NCI-H1092 treated with DMSO at 0.1 percent for 48 hours (cell line): Measurements from ENCODE around the gene SWT1.
A peak's percentile ranks its signal among the peaks of the same experiment; 100 is the strongest.
"Not testable (repeated sequence)": the region's sequence is repeated elsewhere in the genome, so short reads cannot be mapped to it uniquely, and the experiment has no call there.

ENCODE experiments used
- DNase-seq: peaks from one replicate; lab custom pipeline; 2025; lab: John Stamatoyannopoulos, UW

Gene SWT1

GRCh38 chr1:185166106-185166505, 9.1 kb downstream of the SWT1 start:
- no peak for DNase-seq

- DNase-seq, result peak; percentile 79
Observed at GRCh38 chr1:185170291-185170848, 13.4 kb downstream of the SWT1 start.

GRCh38 chr1:185193756-185194155, 36.8 kb downstream of the SWT1 start:
- no peak for DNase-seq

- not testable (repeated sequence) for DNase-seq
Observed at GRCh38 chr1:185198712-185199111, 41.7 kb downstream of the SWT1 start.

GRCh38 chr1:185200889-185201288, 43.9 kb downstream of the SWT1 start:
- DNase-seq, result no peak

- no peak for DNase-seq
Observed at GRCh38 chr1:185207170-185207569, 50.2 kb downstream of the SWT1 start.

GRCh38 chr1:185207980-185208602, 51.1 kb downstream of the SWT1 start:
- DNase-seq, result no peak

GRCh38 chr1:185208626-185209180, 51.7 kb downstream of the SWT1 start:
- no peak for DNase-seq

- not testable (repeated sequence) for DNase-seq
Observed at GRCh38 chr1:185209357-185209756, 52.4 kb downstream of the SWT1 start.

- DNase-seq, result no peak
Observed at GRCh38 chr1:185213091-185213490, 56.1 kb downstream of the SWT1 start.

GRCh38 chr1:185215911-185216310, 58.9 kb downstream of the SWT1 start:
- DNase-seq, result no peak

GRCh38 chr1:185224132-185224531, 67.2 kb downstream of the SWT1 start:
- DNase-seq, result no peak

GRCh38 chr1:185227161-185227560, 70.2 kb downstream of the SWT1 start:
- no peak for DNase-seq

GRCh38 chr1:185228979-185229378, 72.0 kb downstream of the SWT1 start:
- no peak for DNase-seq

- DNase-seq, result no peak
Observed at GRCh38 chr1:185229981-185230380, 73.0 kb downstream of the SWT1 start.

- DNase-seq, result no peak
Observed at GRCh38 chr1:185232874-185233273, 75.9 kb downstream of the SWT1 start.

GRCh38 chr1:185234183-185234582, 77.2 kb downstream of the SWT1 start:
- DNase-seq, result not testable (repeated sequence)

- not testable (repeated sequence) for DNase-seq
Observed at GRCh38 chr1:185237176-185237575, 80.2 kb downstream of the SWT1 start.

GRCh38 chr1:185237661-185238060, 80.7 kb downstream of the SWT1 start:
- DNase-seq, result no peak

- no peak for DNase-seq
Observed at GRCh38 chr1:185238447-185238846, 81.5 kb downstream of the SWT1 start.

GRCh38 chr1:185239861-185240260, 82.9 kb downstream of the SWT1 start:
- DNase-seq, result no peak

GRCh38 chr1:185241127-185241526, 84.2 kb downstream of the SWT1 start:
- no peak for DNase-seq

GRCh38 chr1:185244015-185244747, 87.2 kb downstream of the SWT1 start:
- no peak for DNase-seq
